Esophagus squamous epithelium (tissue), 5 donors: ENCODE data around the gene CRYZL1. TPM values are rescaled to one million over a fixed set of nuclear protein-coding genes. Genes with fewer than 3 reads are reported as not detected.
A peak's percentile ranks its signal among the peaks of the same experiment; 100 is the strongest.

ENCODE experiments used
- DNase-seq: peaks from one replicate; lab custom pipeline; 2025; lab: John Stamatoyannopoulos, UW
- H3K27ac ChIP-seq, 4 donors: fragments of 200-600 bp; sonication (generic); one replicate each; pipeline ENCODE4 v1.5.1; 2016 to 2019; ENCODE audit warnings: mild to moderate bottlenecking in 1 of 4
- H3K27me3 ChIP-seq, 4 donors: fragments of 200-600 bp; sonication (generic); 1 replicate in 3 of 4; 2 replicates in 1 of 4; pipeline versions ENCODE4 v1.5.1 to v1.6.0; 2017 to 2021; ENCODE audit warnings: antibody characterized with exemption in 1 of 4
- H3K36me3 ChIP-seq, 3 donors: fragments of 200-600 bp; sonication (generic); one replicate each; pipeline ENCODE4 v1.5.1; 2016 to 2019
- H3K4me1 ChIP-seq, 3 donors: fragments of 200-600 bp; sonication (generic); one replicate each; pipeline ENCODE4 v1.5.1; 2017 to 2019
- H3K4me3 ChIP-seq, 4 donors: fragments of 200-600 bp; sonication (generic); 1 replicate in 3 of 4; 2 replicates in 1 of 4; pipeline ENCODE4 v1.5.1; 2016 to 2019; ENCODE audit warnings: mild to moderate bottlenecking in 2 of 4, moderate library complexity in 1 of 4
- H3K9me3 ChIP-seq, 3 donors: fragments of 200-600 bp; sonication (generic); one replicate each; pipeline ENCODE4 v1.5.1; 2016 to 2019
- POLR2A ChIP-seq, 4 donors: fragments of 450-650 bp; IDR thresholded peaks; one replicate each; pipeline ENCODE4 v1.6.1; 2017; ENCODE audit warnings: antibody characterized with exemption in 4 of 4, mild to moderate bottlenecking in 4 of 4, moderate library complexity in 3 of 4
- WGBS, 2 donors: methylation state at CpG; one replicate each; pipeline ENCODE4 v1.1.5; 2018; 5-methylcytosine and 5-hydroxymethylcytosine counted together
- intact Hi-C: fragments of 100-400 bp; cut with DNase I; formaldehyde crosslinking; loops from one replicate; pipeline ENCODE4 v1.15.0; 2022
- total RNA-seq, 4 donors: library from RNA; depleted of rRNA; stranded (reverse); fragments of >200 nt; gene quantifications; one replicate each; pipeline ENCODE4 v1.1.0, GENCODE V29; 2016
- TF ChIP-seq, protein P1 (sequence below), 6 experiments: fragments of 450-650 bp in 4 of 6; fragments of 200-600 bp in 2 of 6; sonication (generic) in 2 of 6; IDR thresholded peaks; one replicate each; pipeline ENCODE4 v1.5.1; 2016 to 2019; ENCODE audit warnings: antibody characterized with exemption in 6 of 6, mild to moderate bottlenecking in 4 of 6, moderate library complexity in 4 of 6
- donor health status: DM: yes; HTN: yes; CAD: no.

Gene CRYZL1
- total RNA-seq, 4 donors from 2014 or later, result 7.9 to 25.7 (median 15.3) TPM

DNA sequence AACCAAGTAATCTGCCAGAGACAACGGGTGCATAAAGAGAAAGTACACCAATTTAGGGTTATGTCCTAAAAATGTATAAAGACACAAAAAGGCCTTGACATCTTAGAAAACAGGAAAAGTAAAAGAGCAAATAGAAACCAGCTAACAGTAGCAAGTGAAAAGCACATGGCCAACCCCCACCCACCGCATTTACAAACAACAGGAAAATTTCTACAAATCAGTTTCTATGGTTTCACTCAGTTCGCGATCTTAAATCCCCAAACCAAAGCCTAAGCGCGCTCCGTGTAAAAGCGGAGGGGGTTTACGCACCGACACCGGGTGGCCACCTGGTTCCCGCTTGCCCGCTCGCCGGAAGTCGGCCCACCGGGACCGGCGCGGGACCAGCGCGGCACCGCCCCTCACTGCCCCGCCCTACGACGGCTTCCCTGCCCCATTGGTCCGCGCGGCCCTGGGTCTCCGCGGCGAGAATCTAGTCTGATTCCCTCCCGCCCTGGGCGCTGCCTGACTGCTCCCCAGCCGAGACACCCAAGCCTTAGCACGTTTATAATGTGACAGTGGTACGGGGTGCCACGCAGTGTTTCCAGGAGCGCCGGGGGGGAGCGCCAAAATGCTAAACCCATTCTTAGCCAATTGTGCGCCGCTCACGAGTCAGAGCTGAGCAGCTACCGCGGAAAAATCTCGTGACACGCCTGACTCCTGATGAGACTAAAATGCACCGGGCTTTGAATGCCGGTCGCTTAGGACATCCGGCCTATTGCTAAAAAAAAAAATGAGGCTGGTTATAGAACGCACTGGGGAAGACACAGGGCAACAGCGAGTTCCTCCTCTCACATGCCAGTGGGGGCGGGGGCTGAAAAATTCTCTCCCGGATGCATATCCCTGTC is 99.5 kb downstream of the CRYZL1 start, which contains the start of gene GART:
Gene GART (minus strand): TSS at position 362 of the 884 bp plus-strand sequence. CDS start 2,802 bp downstream, outside the sequence.
- Histone ChIP-seq H3K4me3 (peak within 1 kb of the TSS; percentile 74 to 90 (median 80)), H3K27me3 (no peaks in the 10 kb centered on the region), H3K36me3 (peaks cover 0 to 34% (median 24%) of the 10 kb centered on the region in 3 donors), H3K4me1 (peaks cover 16 to 48% (median 19%) of the 10 kb centered on the region in 3 donors), H3K27ac (peak within 1 kb of the TSS; percentile 99 to 100 (median 99)), H3K9me3 (no peaks in the 10 kb centered on the region)
- TF ChIP-seq, protein P1, sequence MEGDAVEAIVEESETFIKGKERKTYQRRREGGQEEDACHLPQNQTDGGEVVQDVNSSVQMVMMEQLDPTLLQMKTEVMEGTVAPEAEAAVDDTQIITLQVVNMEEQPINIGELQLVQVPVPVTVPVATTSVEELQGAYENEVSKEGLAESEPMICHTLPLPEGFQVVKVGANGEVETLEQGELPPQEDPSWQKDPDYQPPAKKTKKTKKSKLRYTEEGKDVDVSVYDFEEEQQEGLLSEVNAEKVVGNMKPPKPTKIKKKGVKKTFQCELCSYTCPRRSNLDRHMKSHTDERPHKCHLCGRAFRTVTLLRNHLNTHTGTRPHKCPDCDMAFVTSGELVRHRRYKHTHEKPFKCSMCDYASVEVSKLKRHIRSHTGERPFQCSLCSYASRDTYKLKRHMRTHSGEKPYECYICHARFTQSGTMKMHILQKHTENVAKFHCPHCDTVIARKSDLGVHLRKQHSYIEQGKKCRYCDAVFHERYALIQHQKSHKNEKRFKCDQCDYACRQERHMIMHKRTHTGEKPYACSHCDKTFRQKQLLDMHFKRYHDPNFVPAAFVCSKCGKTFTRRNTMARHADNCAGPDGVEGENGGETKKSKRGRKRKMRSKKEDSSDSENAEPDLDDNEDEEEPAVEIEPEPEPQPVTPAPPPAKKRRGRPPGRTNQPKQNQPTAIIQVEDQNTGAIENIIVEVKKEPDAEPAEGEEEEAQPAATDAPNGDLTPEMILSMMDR (IDR thresholded peaks at IDR 0.05), result no peak
- peak in 2 of 4 donors; percentile 74 to 80 for TF ChIP-seq POLR2A (IDR thresholded peaks at IDR 0.05)
- WGBS, 2 donors, result 0 to 1% methylated on average over 9 to 30 of the region's 56 CpGs
- DNase-seq, result peak; percentile 67
- intact Hi-C loops, result no loop called here

DNA sequence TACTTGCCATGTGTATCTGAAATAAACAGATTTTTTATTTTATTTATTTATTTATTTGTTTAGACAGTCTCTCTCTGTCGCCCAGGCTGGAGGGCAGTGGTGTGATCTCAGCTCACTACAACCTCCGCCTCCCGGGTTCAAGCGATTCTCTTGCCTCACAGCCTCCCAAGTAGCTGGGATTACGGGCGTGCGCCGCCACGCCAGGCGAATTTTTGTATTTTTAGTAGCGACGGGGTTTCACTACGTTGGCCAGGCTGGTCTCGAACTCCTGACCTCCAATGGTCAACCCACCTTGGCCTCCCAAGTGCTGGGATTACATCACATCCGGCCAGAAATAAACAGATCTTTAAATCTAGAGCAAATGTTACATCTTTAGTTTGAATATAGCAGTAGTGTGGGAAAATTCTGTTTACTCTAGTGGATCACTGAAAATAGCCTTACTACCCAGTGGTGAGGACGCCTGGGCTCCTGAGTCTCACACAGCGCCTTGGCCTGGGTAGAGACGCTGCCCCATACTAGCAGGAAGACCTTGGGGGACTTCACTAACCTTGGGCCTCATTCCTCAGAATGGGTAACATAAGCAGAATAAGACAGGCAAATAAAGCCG is 100.3 kb downstream of the CRYZL1 start:
- WGBS, 2 donors, result 37 to 45% methylated on average over 19 of the region's 19 CpGs
- H3K36me3 ChIP-seq, result peaks cover 0 to 34% (median 19%) of the 10 kb centered on the region in 3 donors
- H3K9me3 ChIP-seq, result no peaks in the 10 kb centered on the region
- peaks cover 16 to 40% (median 19%) of the 10 kb centered on the region in 3 donors for H3K4me1 ChIP-seq
- H3K27me3 ChIP-seq, result no peaks in the 10 kb centered on the region
- intact Hi-C loops, result no loop called here
- peak overlapping the region; percentile 99 to 100 (median 99) for H3K27ac ChIP-seq
- peak overlapping the region; percentile 74 to 90 (median 80) for H3K4me3 ChIP-seq
- DNase-seq, result no peak
- TF ChIP-seq, protein P1 (IDR thresholded peaks at IDR 0.05), result no peak
- TF ChIP-seq POLR2A (IDR thresholded peaks at IDR 0.05), result no peak

DNA sequence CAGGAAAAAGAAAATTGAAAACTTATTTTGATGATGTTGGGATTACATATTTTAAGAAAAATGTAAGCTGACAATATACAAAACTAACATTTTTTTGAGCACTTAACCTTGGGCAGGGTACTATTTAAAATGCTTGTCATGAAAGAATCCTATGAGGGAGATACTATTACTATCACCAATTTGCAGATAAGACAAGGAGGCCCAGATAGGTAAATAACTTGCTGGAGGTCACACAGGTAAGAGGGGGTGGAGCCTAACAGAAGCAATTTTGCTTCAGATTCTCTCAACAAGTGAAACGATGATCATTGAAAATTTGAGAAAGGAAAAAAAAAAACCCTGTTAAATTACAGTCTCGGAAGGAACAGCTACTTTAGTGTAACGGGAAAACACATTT is 100.8 kb downstream of the CRYZL1 start:
- no peak for TF ChIP-seq POLR2A (IDR thresholded peaks at IDR 0.05)
- TF ChIP-seq, protein P1 (IDR thresholded peaks at IDR 0.05), result no peak
- intact Hi-C loops, result no loop called here
- DNase-seq, result no peak
- Histone ChIP-seq H3K27me3 (no peaks in the 10 kb centered on the region), H3K9me3 (no peaks in the 10 kb centered on the region), H3K4me3 (peak overlapping the region in 3 of 4 donors; percentile 77 to 90 (median 84)), H3K4me1 (peaks cover 13 to 35% (median 19%) of the 10 kb centered on the region in 3 donors), H3K27ac (peak overlapping the region in 3 of 4 donors; percentile 99 to 100 (median 99)), H3K36me3 (peaks cover 0 to 38% (median 19%) of the 10 kb centered on the region in 3 donors)
- WGBS, 2 donors, result 42 to 44% methylated on average over 3 of the region's 3 CpGs

DNA sequence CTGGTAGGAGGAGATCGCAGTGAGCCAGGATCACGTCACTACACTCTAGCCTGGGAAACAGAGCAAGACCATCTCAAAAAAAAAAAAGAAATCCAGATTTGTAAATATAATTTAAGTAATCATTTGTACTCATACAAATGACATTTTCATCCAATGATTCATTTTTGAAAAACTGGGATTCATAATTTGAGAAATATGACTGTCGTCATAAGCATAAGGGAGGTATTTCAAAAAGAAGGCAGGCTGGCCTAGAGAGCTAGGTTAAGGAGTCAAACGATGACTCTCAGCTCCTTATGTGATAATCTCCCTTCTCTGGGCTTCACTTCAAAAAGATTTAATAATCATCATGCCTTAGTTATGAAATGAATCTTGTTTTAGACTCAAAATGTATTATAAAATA is 101.9 kb downstream of the CRYZL1 start:
- no peak for TF ChIP-seq POLR2A (IDR thresholded peaks at IDR 0.05)
- TF ChIP-seq, protein P1 (IDR thresholded peaks at IDR 0.05), result no peak
- Histone ChIP-seq H3K27ac (no peak overlapping the region), H3K36me3 (peaks cover 2 to 49% (median 20%) of the 10 kb centered on the region in 3 donors), H3K9me3 (no peaks in the 10 kb centered on the region), H3K4me1 (peaks cover 13 to 24% (median 17%) of the 10 kb centered on the region in 3 donors), H3K27me3 (no peaks in the 10 kb centered on the region), H3K4me3 (no peak overlapping the region)
- 72 to 73% methylated on average over 4 of the region's 4 CpGs for WGBS, 2 donors
- intact Hi-C loops, result no loop called here
- no peak for DNase-seq

Other genes with a start within 250 kb of the CRYZL1 start
- 10 to 100 TPM; 43.0 to 65.6 (median 61.1) TPM for gene IFNGR2, start 238.3 kb downstream of the CRYZL1 start, total RNA-seq
- 10 to 100 TPM; 18.3 to 48.1 (median 33.6) TPM for gene TMEM50B, start 161.8 kb downstream of the CRYZL1 start, total RNA-seq
- 1 to 10 TPM in 3 of 4 donors, under 1 TPM in 1; 0.57 to 1.9 (median 1.6) TPM for gene DNAJC28, start 150.0 kb downstream of the CRYZL1 start, total RNA-seq
- 100 to 1,000 TPM in 2 of 4 donors, 10 to 100 TPM in 2; 38.7 to 147 (median 88.7) TPM for gene GART, start 99.6 kb downstream of the CRYZL1 start, total RNA-seq
- gene SON, start 98.7 kb downstream of the CRYZL1 start, total RNA-seq, result 100 to 1,000 TPM; 124 to 265 (median 234) TPM
- gene DONSON, start 53.1 kb downstream of the CRYZL1 start, total RNA-seq, result 10 to 100 TPM in 3 of 4 donors, 1 to 10 TPM in 1; 6.1 to 13.2 (median 11.9) TPM
- gene ITSN1, start 760 bp upstream of the CRYZL1 start, total RNA-seq, result 10 to 100 TPM in 3 of 4 donors, 1 to 10 TPM in 1; 9.5 to 27.1 (median 11.6) TPM